Activated CD8-positive, alpha-beta memory T cell treated with anti-CD3 and anti-CD28 coated beads, Interleukin-2, amount 50 U/mL, for 24 hours (primary cell): ENCODE data around the gene CGB3.
"Not testable (repeated sequence)": the region's sequence is repeated elsewhere in the genome, so short reads cannot be mapped to it uniquely, and the experiment has no call there.

ENCODE experiments used
- DNase-seq: peaks from one replicate; pipeline ENCODE4 v3.0.0-alpha.2; 2020; ENCODE audit errors: extremely low read depth

CGB3 gene

DNA sequence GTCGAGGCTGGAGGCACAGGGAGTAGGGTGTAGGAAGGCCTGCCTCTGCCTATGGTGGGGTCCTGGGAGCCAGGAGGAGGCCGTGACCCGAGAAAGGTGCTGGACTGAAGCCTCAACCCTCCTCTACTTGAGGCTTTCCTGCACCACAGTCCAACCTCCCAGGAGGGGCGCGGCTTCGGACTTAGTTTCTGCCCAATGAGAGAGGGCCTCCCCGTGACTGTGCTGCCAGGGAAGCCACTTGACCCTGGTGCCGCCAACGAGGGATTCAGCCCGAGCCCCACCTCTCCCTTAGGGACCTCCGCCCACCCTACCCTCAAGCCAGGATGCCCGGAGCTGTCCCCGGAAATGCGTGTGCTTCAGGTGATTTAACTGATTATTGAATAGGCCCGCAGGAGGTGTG is at the start of gene CGB3:
CGB3 (minus strand) TSS at position 101 of the 400 bp plus-strand sequence. CDS start 362 bp downstream, outside the sequence.
- not testable (repeated sequence) for DNase-seq

DNA sequence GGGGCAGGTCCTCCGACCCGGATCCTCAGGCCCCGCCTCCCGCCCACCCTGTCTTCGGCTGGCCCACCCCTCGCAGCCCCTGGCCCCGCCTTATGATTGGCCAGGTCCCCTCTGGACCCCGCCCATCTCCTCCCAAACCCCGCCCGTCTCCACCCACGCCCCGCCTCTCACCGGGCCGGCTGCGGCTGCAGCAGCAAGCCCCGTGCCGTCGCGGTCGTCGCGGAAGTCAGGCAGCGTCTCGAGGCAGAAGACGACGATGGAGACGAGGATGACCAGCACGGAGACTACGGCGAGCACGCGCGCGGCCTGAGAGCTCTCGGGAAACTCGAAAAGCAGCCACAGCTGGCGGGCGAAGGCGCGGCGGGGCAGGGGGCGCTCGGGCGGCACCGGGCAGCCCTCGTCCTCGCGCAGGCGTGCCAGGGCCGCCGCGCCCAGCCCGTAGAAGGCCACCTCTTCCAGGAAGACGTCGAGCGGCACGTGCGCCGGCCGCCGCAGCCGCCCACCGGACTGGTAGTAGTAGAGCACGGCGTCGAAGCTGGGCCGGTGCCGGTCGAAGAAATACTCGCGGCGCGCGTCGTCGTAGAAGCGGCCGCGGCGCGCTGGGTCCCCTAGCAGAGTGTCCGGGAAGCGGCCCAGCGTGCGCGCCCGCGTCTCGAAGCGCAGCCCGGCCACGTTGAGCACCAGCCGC is 47.9 kb upstream of the CGB3 start:
- no peak for DNase-seq

DNA sequence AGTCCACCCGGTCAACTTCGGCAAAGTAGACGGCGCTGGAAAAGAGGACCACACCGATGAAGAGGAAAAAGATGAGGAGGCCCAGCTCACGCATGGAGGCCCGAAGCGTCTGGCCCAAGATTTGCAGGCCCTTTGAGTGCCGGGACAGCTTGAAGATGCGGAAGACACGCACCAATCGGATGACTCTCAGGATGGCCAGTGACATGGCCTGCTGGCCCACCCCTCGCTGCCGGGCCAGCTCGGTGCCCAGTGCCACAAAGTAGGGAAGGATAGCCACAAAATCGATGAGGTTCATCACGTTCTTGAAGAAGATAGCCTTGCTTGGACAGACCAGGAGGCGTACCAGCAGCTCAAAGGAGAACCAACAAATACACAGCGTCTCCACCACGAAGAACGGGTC is 46.3 kb upstream of the CGB3 start:
- no peak for DNase-seq

DNA sequence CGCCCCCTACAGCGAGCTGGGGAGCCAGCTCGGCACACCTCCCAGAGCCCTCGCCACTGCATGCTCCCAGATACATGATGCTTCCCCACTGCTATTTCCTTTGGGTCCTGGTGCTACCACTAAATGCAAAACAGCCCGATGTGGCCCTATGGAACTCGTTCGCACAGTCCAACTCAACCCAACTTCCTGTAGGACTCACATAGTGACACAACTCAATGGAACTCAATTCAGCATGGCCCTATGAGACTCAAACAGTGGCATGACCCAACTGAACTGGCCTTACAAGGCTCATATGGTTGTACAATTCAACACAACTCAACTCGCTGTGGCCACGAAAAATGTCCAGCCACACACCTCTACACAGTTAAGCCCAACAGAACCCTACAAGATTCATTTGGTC is 44.9 kb upstream of the CGB3 start:
- DNase-seq: no peak

DNA sequence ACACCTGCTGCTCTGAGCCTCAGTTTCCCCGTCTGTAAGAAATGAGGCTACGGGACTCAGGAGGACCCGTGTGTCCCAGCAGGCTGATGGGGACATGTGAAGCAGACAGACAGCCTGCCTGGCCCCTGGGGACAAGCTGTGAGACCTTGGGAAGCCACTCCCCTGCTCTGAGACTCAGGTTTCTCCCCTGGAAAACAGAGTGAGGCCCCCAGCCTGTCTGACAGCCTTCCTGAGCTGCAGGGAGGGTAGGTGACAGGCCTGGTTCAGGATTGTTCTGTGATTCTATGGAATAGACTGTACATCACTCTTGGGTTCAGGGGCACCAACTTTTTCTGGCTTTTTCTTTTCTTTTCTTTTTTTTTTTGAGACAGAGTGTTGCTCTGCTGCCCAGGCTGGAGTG is 43.4 kb upstream of the CGB3 start:
- DNase-seq: no peak

DNA sequence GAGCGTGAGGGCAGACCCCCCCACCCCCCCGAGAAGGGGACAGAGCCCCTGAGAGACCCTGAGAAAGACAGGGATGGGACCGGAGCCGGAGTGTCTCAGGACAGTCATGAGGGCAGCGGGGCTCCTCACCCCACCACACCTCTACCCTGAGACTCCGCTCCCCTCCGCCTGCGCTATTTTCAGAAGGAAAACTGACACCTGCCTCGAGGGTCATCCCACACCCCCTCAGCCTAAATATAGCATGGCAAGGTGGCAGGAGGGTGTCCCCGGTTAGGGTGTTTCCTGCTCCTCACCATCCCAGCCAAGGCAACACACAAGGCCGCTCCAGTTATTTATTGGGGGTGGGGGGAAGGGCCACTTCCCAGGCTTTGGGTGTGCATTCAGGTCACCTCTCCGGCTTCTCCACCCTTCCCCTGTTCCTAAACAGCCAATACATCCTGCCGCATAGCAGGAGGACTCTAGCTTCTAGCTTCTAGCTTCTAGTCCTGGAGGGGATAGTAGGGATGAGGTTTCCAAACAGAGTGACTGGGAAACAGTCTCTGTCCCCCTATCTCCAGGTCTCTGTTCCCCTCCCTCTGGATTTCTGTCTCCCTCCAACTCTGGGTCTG is 41.9 kb upstream of the CGB3 start:
- no peak for DNase-seq

DNA sequence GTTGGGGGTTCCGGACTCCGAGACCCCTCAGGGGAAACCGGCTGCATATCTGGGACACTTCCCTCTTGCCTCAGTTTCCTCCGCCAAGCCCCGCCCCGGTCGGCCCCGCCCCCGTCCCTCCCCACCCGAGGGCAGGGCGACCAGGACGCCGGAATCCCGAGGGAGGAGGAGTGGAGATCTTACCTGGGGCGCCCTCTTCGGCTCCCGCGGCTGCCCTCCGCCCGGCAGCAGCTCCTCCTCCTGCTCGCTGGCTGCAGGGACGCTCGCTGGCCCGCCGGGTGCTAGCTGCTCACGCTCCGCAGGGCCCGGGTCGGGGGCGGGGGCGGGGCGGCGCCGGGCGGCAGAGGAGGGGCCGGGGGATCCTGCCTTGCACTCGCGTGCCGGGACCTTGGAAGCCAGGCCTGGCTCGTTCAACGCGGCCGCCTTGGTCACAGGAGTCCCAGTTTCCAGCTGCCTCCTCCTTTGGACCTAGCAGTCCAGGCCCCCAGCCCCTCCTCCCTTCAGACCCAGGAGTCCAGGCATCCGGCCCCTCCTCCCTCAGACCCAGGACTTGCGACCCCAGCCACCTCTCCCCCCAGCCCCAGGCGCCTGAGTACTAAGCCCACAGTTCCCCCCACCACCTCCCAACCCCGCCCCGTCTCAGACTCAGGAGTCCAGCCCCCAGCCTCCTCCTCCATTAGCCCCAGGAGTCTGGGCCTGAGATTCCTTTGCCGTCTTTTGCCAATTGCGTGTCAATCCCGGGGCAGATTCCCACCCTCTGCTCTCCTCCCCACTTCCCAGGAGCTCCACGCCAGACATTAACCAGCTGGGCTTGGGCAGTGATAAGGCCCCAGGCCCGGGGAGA is 40.9 kb upstream of the CGB3 start, which contains the start of gene NTF4:
NTF4 (minus strand) TSS at position 51 of the 844 bp plus-strand sequence. CDS start 2,821 bp downstream, outside the sequence.
- no peak for DNase-seq

DNA sequence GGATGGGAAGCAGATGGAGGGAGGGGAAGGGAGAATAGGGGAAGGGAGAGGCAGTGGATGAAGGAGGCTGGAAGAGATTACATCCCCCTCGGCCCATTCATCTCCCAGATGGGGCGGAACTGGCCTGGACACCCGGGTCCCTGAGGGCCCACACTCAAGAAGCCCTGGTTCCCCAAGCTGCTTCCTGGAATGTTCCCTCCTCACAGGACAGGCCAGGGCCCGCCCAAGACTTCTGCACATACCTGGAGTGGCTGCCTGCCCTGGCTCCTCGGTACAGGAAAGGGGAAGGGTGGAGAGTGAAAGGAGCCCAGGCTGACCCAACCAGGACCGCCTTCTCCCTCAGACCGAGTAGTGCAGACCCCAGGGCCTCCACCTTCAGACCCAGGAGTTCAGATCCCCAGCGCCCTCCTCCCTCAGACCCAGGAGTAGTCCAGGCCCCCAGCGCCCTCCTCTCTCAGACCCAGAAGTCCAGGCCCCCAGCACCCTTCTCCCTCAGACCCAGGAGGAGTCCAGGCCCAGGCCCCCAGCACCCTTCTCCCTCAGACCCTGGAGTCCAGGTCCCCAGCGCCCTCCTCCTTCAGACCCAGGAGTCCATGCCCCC is 40.0 kb upstream of the CGB3 start:
- no peak for DNase-seq

DNA sequence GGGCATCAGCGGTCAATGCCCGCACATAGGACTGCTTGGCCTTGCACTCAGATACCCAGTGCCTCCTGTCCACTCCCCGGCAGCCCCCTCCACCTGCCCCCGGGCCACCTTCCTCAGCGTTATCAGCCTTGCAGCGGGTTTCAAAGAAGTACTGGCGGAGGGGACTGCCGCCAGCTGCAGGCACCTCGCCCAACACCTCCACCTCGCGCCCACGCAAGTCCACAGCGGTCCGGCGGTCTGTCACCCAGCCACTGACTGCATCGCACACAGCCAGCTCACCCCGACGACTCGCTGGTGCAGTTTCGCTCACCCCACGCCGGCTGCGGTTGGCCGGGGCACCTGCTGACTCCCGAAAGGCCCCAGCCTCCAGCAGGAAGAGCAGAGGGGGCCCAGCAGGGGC is 37.3 kb upstream of the CGB3 start:
- DNase-seq: no peak

DNA sequence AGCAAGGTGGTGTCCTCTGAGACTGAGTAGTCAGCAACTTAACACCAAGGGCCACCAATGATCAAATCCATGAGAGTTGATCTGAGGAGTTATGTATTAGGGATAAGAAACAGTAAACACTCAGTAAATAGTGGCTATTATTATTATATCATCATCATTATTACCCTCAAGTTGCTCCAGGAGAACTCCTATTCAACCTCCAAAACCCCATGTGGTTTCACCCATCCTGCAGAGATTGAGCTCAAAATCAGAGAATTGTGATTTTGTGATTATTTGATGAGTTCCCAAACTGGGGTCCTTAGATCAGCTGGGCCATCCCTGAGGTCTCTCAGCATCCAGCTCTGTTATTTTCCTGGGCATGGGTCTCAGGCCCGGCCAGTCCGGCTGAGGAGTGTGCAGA is 36.9 kb upstream of the CGB3 start:
- DNase-seq: no peak

DNA sequence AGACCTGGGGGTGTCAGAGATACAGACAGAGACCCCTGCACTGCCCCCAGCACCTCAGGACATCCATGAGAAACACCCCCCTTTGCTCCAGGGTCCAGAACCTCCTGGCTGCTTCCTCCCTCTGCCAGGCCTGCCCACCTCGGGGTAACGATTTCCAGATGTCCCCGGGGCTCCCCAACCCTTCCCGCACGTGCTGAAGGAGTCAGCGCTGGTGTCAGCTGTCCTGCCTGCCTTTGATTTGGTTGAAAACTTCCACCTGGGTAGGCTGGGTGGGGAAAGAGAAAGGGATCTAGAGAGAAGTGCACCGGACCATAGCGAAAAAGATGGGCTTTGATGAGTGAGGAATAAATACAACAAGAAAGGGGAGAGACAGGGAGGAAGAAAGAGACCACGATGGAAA is 34.9 kb upstream of the CGB3 start:
- no peak for DNase-seq

DNA sequence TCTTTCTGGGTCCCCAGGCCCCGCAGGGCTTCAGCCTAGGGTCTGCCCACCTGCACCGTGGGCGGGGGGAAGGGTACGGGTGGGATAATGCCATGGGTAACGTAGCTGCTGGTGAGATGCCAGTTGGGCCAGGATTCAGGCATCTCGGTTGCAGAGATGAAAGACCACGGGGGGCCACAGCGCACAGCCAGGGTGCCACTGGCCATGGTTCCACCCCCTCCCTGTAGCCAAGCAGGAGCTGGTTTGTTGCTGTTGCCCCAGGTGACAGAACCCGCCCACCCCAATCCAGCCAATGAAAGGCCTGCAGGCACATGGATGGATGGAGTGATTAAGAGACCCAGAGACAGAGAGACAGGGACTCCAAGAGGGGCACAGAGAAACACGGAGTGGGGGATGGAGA is 34.4 kb upstream of the CGB3 start:
- DNase-seq: no peak

DNA sequence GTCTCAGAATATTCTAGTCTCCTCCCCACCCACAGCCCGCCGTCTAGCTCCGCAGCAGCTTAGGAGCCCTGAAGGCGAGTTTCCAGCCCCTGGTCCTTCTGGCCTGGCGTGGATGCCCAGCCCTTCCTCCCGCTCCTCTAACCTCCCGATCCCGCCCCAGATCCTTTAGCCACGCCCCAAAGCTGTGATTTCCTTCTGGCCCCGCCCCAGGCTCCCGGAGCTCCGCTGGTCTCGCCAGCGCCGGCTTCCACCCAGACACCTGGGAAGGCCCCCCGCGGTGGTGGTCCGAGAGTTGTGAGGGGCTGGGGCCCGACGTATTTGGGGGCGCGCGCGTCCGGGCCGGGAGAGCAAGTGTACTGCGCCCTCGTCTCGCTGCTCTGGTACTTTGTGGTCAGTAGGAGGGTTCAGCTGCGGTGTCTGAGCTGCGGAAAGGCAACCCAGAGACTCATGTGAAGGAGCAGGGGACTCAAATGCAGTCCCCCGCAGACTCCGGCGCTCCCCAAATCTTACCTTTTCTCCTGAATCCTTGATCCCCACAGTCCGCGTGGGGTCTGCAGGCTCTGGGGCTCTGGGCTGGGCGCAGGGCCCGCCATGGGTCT is 33.6 kb upstream of the CGB3 start, which contains the start of gene CGB7:
CGB7 (minus strand) TSS at position 114 of the 599 bp plus-strand sequence. CDS start 2,374 bp downstream, outside the sequence.
- no peak for DNase-seq

DNA sequence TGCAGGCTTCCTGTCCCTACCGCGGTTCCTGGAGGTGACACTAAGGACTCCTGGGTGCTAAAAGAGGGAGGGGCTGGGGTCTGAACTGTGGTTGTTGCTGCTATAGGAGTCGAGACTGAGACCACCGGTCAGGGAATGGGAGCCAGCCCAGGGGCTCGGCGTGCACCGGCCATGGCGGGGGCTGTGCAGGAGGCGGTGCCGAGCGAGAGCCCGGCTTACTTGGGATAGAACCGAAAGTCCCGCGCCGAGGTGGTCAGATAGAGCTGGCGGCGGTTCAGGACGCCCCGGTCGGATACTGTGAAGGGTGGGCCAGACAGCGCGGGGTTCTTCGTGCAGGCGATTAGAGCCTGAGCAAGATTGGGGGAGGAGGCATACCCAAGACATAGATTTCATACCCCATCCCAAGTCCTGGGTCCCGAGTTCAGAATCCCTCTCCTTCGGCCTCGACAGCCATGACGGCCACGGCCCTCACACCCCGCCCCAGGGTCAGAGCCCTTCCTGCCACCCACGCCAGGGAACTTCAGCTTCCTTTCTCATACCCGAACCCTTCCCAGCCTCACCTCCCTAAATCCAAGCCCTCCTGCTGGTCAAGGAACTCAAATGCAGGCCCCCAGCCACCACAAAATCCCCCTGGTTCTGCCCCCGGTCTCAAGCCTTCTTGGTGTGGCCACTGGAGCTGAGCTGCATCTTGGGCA is 32.9 kb upstream of the CGB3 start:
- DNase-seq: not testable (repeated sequence)

DNA sequence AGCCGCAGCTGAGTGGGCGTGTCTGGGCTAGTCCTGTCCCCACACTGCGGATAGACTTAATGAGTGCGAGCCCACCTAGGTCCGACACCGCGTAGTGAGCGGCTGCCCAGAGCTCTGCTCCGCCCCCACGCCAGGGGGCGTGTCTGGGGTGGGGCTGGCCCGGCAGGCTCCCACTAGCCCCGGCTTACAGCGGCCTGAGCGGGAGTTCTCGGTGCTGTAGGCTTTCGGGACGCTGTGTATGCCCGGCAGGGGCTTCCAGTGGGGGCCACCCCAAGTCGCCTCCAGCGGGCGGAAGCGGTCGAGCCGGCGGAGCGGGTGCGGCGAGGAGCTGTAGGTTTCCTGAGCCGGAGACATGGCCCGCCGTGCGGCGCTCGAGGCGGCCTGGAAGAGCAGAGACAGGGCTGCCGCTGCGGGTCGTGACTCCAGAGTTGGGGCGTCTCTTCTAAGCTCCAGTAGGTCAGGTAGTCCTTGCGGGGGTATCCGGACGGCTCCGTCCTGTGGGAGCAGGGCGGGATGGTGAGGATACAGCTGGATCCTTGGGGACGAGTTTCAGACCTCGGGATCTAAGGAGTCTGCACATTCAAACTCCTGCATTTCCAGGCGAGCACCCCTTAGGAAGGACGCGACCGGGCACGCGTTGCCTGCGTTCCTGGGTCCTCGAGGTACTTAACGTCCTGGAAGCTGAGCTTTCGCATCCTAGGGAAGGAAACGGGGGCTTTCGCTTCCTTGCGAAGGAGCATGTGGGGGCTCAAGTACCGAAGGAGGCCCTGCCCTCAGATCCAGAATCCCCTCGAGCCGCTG is 32.2 kb upstream of the CGB3 start:
- no peak for DNase-seq

DNA sequence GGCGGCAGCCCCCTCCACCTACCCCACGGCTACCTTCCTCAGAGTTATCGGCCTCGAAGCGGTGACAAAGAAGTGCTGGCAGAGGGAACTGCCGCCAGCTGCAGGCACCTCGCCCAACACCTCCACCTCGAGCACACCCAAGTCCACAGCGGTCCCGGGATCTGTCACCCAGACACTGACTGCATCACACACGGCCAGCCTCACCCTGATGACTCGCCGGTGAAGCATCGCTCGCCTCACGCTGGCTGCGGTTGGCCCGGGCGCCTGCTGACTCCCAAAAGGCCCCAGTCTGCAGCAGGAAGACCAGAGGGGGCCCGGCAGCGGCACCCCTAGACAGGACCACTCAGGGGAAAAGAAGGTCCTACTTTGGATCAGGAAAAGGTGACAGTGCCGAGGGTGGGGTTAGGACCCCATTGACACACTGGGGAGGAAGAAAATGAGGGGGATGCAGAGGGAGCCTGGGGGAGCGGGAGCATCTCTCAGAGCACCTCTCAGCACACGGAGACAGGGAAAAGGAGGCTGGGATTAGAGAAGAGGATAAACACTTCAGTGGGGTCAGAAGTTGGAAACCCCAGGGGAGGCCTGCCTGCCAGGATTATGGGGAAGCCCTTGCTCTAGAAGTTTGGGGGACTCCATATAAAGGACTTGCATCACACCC is 26.4 kb upstream of the CGB3 start:
- DNase-seq: not testable (repeated sequence)

DNA sequence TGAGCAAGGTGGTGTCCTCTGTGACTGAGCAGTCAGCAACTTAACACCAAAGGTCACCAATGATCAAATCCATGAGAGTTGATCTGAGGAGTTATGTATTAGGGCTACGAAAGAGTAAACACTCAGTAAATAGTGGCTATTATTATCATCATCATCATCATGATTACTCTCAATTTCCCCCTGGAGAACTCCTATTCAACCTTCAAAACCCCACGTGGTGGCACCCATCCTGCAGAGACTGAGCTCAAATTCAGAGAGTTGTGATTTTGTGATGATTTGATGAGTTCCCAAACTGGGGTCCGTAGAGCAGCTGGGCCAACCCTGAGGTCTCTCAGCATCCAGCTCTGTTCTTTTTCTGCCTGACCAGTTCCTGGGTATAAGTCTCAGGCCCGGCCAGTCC is 25.7 kb upstream of the CGB3 start:
- not testable (repeated sequence) for DNase-seq

DNA sequence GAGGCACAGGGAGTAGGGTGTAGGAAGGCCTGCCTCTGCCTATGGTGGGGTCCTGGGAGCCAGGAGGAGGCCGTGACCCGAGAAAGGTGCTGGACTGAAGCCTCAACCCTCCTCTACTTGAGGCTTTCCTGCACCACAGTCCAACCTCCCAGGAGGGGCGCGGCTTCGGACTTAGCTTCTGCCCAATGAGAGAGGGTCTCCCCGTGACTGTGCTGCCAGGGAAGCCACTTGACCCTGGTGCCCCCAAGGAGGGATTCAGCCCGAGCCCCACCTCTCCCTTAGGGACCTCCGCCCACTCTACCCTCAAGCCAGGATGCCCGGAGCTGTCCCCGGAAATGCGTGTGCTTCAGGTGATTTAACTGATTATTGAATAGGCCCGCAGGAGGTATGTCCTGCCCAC is 24.9 kb upstream of the CGB3 start, which contains the start of gene CGB8:
CGB8 (minus strand) TSS at position 101 of the 400 bp plus-strand sequence. CDS start 372 bp downstream, outside the sequence.
- not testable (repeated sequence) for DNase-seq

DNA sequence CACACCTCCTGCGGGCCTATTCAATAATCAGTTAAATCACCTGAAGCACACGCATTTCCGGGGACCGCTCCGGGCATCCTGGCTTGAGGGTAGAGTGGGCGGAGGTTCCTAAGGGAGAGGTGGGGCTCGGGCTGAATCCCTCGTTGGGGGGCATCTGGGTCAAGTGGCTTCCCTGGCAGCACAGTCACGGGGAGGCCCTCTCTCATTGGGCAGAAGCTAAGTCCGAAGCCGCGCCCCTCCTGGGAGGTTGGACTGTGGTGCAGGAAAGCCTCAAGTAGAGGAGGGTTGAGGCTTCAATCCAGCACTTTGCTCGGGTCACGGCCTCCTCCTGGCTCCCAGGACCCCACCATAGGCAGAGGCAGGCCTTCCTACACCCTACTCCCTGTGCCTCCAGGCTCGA is 19.4 kb upstream of the CGB3 start, which contains the start of gene CGB5:
CGB5 (plus strand) TSS at position 301 of the 400 bp plus-strand sequence. CDS start 362 bp downstream, outside the sequence.
- not testable (repeated sequence) for DNase-seq
